IPS-15b (cell line): Measurements from ENCODE around the gene KANSL1.
"Not testable (repeated sequence)": the region's sequence is repeated elsewhere in the genome, so short reads cannot be mapped to it uniquely, and the experiment has no call there.

Experiments used
- H3K27me3 ChIP-seq: one replicate; pipeline ENCODE4 v1.6.1; 2013; ENCODE audit warnings: low read length; ENCODE audit not compliant: control insufficient read depth, insufficient read depth
- H3K36me3 ChIP-seq: one replicate; pipeline ENCODE4 v1.6.1; 2013; ENCODE audit warnings: low read length; ENCODE audit not compliant: control insufficient read depth, insufficient read depth
- H3K4me1 ChIP-seq: one replicate; pipeline ENCODE4 v1.6.1; 2013; ENCODE audit warnings: mild to moderate bottlenecking, low read length; ENCODE audit not compliant: control insufficient read depth, insufficient read depth
- H3K4me3 ChIP-seq: one replicate; pipeline ENCODE4 v1.5.1; 2013; ENCODE audit warnings: low read depth, low read length
- H3K9ac ChIP-seq: one replicate; pipeline ENCODE4 v1.6.1; 2013; ENCODE audit warnings: low read depth, mild to moderate bottlenecking, low read length
- H3K9me3 ChIP-seq: one replicate; pipeline ENCODE4 v1.6.1; 2013; ENCODE audit warnings: mild to moderate bottlenecking, low read length; ENCODE audit not compliant: control insufficient read depth, insufficient read depth

KANSL1 gene

DNA sequence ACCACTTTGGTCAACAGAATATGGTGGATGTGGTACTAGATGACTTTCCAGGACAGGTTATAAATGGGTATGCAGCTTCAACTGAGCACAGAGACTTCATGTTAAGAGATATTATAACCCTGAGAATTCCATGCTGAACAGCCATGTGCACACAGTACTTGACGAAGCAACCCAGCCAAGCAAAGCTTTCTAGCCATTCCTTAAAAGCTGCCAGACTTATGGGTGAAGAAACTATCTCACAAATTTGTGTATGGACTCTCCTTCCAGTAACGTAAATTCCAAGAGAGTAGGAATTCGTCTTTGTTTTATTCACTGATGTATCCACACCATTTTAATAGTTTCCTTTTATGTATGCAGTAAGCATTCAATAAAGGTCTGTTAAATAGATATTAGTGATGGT, 76.1 kb downstream of the KANSL1 start:
- H3K4me3 ChIP-seq: no peak overlapping the region
- no peaks in the 10 kb centered on the region for H3K27me3 ChIP-seq
- H3K36me3 ChIP-seq: no peaks in the 10 kb centered on the region
- no peaks in the 10 kb centered on the region for H3K9me3 ChIP-seq
- H3K9ac ChIP-seq: no peak overlapping the region
- H3K4me1 ChIP-seq: peaks cover 15% of the 10 kb centered on the region

- no peak overlapping the region for H3K9ac ChIP-seq
- peaks cover 19% of the 10 kb centered on the region for H3K4me1 ChIP-seq
- no peaks in the 10 kb centered on the region for H3K9me3 ChIP-seq
- H3K27me3 ChIP-seq: no peaks in the 10 kb centered on the region
- no peak overlapping the region for H3K4me3 ChIP-seq
- H3K36me3 ChIP-seq: no peaks in the 10 kb centered on the region
Measured at GRCh38 chr17:46115699-46116098, 77.5 kb downstream of the KANSL1 start.

DNA sequence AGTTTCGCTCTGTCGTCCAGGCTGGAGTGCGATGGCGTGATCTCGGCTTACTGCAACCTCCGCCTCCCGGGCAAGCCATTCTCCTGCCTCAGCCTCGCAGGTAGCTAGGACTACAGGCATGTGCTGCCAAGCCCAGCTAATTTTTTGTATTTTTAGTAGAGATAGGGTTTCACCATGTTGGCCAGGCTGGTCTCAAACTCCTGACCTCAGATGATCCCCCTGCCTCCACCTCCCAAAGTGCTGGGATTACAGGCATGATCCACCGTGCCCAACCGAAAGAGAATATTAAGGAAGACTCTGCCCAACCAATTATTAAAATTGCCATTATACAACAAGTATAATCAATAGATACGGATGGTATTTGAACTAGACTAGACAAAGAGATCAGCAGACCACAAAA, 82.0 kb downstream of the KANSL1 start:
- not testable (repeated sequence) for H3K4me3 ChIP-seq, H3K36me3 ChIP-seq, H3K9ac ChIP-seq, H3K27me3 ChIP-seq, H3K9me3 ChIP-seq
- peaks cover 22% of the 10 kb centered on the region for H3K4me1 ChIP-seq

GRCh38 chr17:46110219-46110618, 83.0 kb downstream of the KANSL1 start:
- Histone ChIP-seq H3K9me3 (no peaks in the 10 kb centered on the region), H3K36me3 (no peaks in the 10 kb centered on the region), H3K4me1 (peaks cover 22% of the 10 kb centered on the region), H3K27me3 (no peaks in the 10 kb centered on the region), H3K4me3 (no peak overlapping the region), H3K9ac (no peak overlapping the region)

DNA sequence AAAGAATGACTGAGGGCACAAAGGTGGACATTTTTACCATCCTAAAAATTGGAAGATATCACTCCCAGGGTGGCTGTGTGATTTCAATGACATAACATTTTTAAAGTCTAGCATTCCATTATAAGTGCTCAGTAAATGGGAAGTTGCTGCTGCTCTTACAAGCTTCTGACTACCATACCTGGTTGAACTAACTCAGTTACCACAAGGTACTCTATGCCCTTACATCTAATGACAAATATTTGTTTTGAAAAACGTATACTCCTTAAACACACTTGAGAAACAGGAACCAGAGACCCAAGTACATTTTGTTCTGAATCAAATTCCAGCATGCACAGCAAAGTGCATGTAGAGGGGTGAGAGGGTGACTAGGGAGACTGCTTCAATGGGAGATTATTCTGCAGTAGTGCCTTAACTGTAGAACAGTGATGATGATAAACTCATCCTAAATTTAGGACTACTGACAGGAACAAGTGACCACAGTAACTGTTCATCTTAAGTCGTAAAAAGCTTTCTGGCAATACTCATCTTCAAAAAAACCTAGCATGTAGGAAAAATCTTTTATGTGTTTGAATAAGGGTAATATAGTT, 83.5 kb downstream of the KANSL1 start:
- H3K4me1 ChIP-seq: peaks cover 22% of the 10 kb centered on the region
- H3K9me3 ChIP-seq: no peaks in the 10 kb centered on the region
- H3K27me3 ChIP-seq: no peaks in the 10 kb centered on the region
- no peak overlapping the region for H3K9ac ChIP-seq
- H3K36me3 ChIP-seq: no peaks in the 10 kb centered on the region
- no peak overlapping the region for H3K4me3 ChIP-seq

DNA sequence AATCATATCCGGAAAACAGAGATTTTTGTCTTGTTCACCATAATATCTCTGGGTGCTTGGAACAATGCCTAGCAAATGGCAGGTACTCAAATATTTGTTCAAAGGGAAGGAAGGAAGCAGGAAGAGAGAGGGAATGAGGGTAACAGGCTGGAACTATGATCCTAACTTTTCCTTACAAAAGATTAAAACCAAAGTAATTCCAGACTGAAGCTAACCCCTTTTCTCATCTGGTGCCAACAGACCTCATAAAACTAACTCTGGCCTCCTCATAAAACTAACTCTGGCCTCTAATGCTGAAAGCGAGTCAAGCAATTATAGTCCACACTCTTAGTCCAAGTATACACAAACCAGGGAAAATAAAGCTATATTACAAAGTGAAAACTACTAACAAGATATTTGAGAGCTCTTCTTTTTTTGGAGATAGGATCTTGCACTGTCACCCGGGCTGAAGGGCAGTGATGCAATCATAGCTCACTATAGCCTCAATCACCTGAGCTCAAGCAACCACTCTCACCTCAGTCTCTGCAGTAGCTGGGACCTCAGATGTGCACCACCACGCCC, 84.6 kb downstream of the KANSL1 start:
- H3K4me3 ChIP-seq: no peak overlapping the region
- no peaks in the 10 kb centered on the region for H3K36me3 ChIP-seq
- H3K9ac ChIP-seq: no peak overlapping the region
- no peaks in the 10 kb centered on the region for H3K27me3 ChIP-seq
- H3K4me1 ChIP-seq: peaks cover 22% of the 10 kb centered on the region
- H3K9me3 ChIP-seq: no peaks in the 10 kb centered on the region

DNA sequence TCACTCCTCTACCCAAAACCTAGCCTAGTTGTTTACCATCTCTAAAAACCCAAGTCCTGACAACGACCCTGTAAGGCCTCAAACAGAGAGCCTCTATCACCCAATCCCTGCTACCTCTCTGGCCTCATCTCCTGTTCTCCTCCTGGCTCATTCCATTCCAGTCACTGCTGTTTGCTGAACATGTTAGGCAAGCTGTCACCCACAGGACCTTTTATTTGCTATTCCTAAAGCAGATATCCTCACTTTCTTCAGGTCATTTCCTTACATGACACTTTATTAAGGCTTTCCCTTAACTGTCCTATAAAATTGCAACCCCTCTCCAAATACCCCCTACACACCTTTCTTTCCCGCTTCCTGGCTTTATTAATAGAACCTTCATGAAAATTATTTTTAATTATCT, 85.1 kb downstream of the KANSL1 start:
- no peak overlapping the region for H3K9ac ChIP-seq
- no peaks in the 10 kb centered on the region for H3K9me3 ChIP-seq
- H3K27me3 ChIP-seq: no peaks in the 10 kb centered on the region
- H3K4me1 ChIP-seq: peaks cover 24% of the 10 kb centered on the region
- no peaks in the 10 kb centered on the region for H3K36me3 ChIP-seq
- H3K4me3 ChIP-seq: no peak overlapping the region

DNA sequence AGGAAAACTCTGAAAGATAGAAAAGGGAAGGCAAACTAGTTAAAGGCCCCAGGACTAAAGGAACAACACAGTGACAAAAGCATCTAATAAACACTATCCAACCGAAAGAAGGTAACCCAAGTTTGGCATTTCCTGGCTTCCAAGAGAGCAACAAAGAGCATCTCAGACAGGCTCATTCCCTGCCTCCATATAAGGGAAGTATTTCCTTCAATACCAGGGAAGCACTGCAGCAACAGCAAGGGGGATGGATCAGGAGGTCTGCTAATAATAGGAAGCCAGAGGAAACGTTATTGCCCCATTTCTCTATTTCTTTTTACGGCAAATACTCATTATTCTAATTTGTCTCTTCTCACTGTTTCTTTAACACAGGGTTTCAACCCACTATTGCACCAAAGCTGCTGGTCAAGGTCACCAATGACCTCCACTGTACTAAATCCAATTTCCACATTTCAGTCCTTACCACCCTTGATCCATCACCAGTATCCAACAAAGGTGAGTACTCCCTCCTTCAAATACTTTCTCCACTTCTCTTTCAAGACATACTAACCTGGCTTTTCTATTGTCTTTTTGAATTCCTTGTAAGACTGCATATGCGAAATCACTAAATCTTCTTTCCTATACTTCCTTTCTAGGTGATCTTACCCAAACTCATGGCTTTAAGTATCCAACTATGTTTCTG, 86.1 kb downstream of the KANSL1 start:
- Histone ChIP-seq H3K4me1 (peaks cover 24% of the 10 kb centered on the region), H3K27me3 (no peaks in the 10 kb centered on the region), H3K36me3 (no peaks in the 10 kb centered on the region), H3K4me3 (no peak overlapping the region), H3K9me3 (no peaks in the 10 kb centered on the region), H3K9ac (no peak overlapping the region)

GRCh38 chr17:46102806-46103205, 90.4 kb downstream of the KANSL1 start:
- H3K4me1 ChIP-seq: peaks cover 13% of the 10 kb centered on the region
- not testable (repeated sequence) for H3K9ac ChIP-seq, H3K4me3 ChIP-seq, H3K36me3 ChIP-seq, H3K27me3 ChIP-seq, H3K9me3 ChIP-seq

DNA sequence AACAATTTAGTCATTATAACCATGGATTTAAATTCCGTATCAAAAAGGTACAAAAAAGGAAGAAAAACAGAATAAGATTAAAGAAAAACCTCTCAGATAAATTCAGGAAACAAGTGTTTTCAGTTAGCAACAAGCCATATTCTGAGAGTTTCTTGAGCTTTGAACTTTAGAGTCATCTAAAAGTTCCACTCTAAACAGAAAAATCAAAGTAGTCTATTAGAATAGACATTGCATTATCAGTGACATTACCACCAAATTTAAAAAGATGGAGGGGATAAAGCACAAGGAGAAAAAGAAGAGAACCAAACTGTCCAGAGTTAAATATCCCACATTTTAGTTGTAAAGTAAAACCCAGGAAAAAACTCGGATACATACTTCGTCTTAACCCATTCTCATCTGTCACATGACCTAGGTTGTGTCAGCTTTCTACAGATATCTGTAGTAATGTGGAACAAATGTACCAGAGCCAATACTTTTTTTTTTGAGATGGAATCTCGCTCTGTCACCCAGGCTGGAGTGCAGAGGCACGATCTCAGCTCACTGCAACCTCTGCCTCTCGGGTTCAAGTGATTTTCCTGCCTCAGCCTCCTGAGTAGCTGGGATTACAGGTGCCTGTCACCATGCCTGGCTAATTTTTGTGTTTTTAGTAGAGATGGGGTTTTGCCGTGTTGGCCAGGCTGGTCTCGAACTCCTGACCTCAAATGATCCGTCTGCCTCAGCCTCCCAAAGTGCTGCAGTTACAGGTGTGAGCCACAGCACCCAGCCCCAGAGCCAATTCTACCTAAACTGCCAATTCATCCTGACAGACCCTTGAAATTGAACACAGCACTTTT, 91.2 kb downstream of the KANSL1 start:
- not testable (repeated sequence) for H3K36me3 ChIP-seq, H3K9ac ChIP-seq, H3K4me1 ChIP-seq, H3K27me3 ChIP-seq, H3K4me3 ChIP-seq, H3K9me3 ChIP-seq

GRCh38 chr17:46100590-46100989, 92.6 kb downstream of the KANSL1 start:
- Histone ChIP-seq H3K9me3 (no peaks in the 10 kb centered on the region), H3K4me1 (peaks cover 5% of the 10 kb centered on the region), H3K36me3 (no peaks in the 10 kb centered on the region), H3K27me3 (no peaks in the 10 kb centered on the region), H3K9ac (no peak overlapping the region), H3K4me3 (no peak overlapping the region)

GRCh38 chr17:46099865-46100264, 93.4 kb downstream of the KANSL1 start:
- Histone ChIP-seq H3K9ac (no peak overlapping the region), H3K4me3 (no peak overlapping the region)

More at GRCh38 chr17:46099865-46100264, 93.4 kb downstream of the KANSL1 start:
- Histone ChIP-seq H3K9me3 (no peaks in the 10 kb centered on the region), H3K27me3 (no peaks in the 10 kb centered on the region), H3K36me3 (no peaks in the 10 kb centered on the region), H3K4me1 (peaks cover 5% of the 10 kb centered on the region)
